K562 (cell line): Measurements from ENCODE around the gene PEX7. TPM values are rescaled to one million over a fixed set of nuclear protein-coding genes. Genes with fewer than 3 reads are reported as not detected.

ENCODE experiments used
- ATAC-seq: fragments of 200-7000 bp; cut with Tn5 transposase; 3 replicates; pipeline ENCODE4 v1.9.1; 2020; ENCODE audit warnings: moderate library complexity
- BruUV-seq: library from RNA; stranded (reverse); fragments of 400-500 nt; replicated peaks from 2 replicates; lab custom pipeline; 2021; lab: Mats Ljungman, UMichigan
- CTCF ChIA-PET: fragments of 300-600 bp; formaldehyde crosslinking; extraction: SDS; loops from one replicate; lab custom pipeline; 2021; ENCODE audit warnings: low intra/inter-chr PET ratio; lab: Yijun Ruan, JAX
- POLR2A ChIA-PET: fragments of 300-600, 350-650 bp; sonication (Branson Sonifier 250); formaldehyde crosslinking; extraction: SDS; loops from one replicate; lab custom pipeline; 2021; ENCODE audit warnings: antibody characterized with exemption, inconsistent platforms; lab: Yijun Ruan, JAX
- DNase-seq, 4 experiments: peaks; one replicate each; pipeline versions ENCODE4 v3.0.0 to v3.0.0-alpha.2; 2011 to 2018; ENCODE audit warnings: low spot score in 3 of 4, mixed read lengths in 3 of 4; ENCODE audit errors: extremely low read depth in 1 of 4
- FAIRE-seq: peaks from 2 replicates; lab custom pipeline; 2011; peaks lifted over from hg19 to GRCh38; lab: Jason Lieb, UNC
- H2AFZ ChIP-seq: 2 replicates; pipeline ENCODE4 v1.6.0; 2011; ENCODE audit warnings: low read depth, low read length, control low read depth, inconsistent platforms
- H3K27ac ChIP-seq: fragments of 200-600 bp; 3 replicates; pipeline ENCODE4 v1.8.0; 2011; ENCODE audit warnings: low read depth, mild to moderate bottlenecking, control low read depth, inconsistent platforms, low read length, moderate library complexity, mixed read lengths; ENCODE audit errors: extremely low read depth
- H3K27me3 ChIP-seq, 2 experiments: fragments of 300-600 bp in 1 of 2; 2 replicates in 1 of 2; 3 replicates in 1 of 2; pipeline versions ENCODE4 v1.6.0 to v1.8.0; 2011; ENCODE audit warnings: inconsistent platforms in 2 of 2, low read length in 2 of 2, mild to moderate bottlenecking in 1 of 2, mixed read lengths in 1 of 2, moderate library complexity in 1 of 2; ENCODE audit not compliant: control insufficient read depth in 2 of 2, insufficient read depth in 2 of 2
- H3K36me3 ChIP-seq: fragments of 300-600 bp; 3 replicates; pipeline ENCODE4 v1.8.0; 2011; ENCODE audit warnings: mild to moderate bottlenecking, low read length, inconsistent platforms; ENCODE audit not compliant: control insufficient read depth, insufficient read depth
- H3K4me1 ChIP-seq, 2 experiments: fragments of 200-600 bp in 1 of 2; replicated peaks in 1 of 2; 2 replicates in 1 of 2; 3 replicates in 1 of 2; pipeline versions ENCODE4 v1.5.1 to v1.8.0; 2011; ENCODE audit warnings: inconsistent platforms in 2 of 2, low read length in 2 of 2, mild to moderate bottlenecking in 1 of 2, mixed read lengths in 1 of 2, moderate library complexity in 1 of 2; ENCODE audit not compliant: control insufficient read depth in 2 of 2, insufficient read depth in 2 of 2
- H3K4me2 ChIP-seq: 2 replicates; pipeline ENCODE4 v1.6.1; 2011; ENCODE audit warnings: low read length, control low read depth, inconsistent platforms, mixed read lengths; ENCODE audit not compliant: insufficient read depth
- H3K4me3 ChIP-seq: fragments of 200-600 bp; sonication (generic), shearing (Covaris generic); 2 replicates; pipeline ENCODE4 v1.5.1; 2016; ENCODE audit warnings: control low read depth, inconsistent platforms
- H3K79me2 ChIP-seq: fragments of 200-600 bp; 3 replicates; pipeline ENCODE4 v1.8.0; 2011; ENCODE audit warnings: low read length, inconsistent platforms; ENCODE audit not compliant: control insufficient read depth, insufficient read depth
- H3K9ac ChIP-seq, 2 experiments: 2 replicates each; pipeline versions ENCODE4 v1.6.0 to v1.6.1; 2011; ENCODE audit warnings: low read depth in 2 of 2, low read length in 2 of 2, control low read depth in 1 of 2, inconsistent platforms in 1 of 2, mild to moderate bottlenecking in 1 of 2, mixed read lengths in 1 of 2; ENCODE audit not compliant: insufficient read depth in 1 of 2
- H3K9me1 ChIP-seq: one replicate; pipeline ENCODE4 v1.6.0; 2011; ENCODE audit warnings: inconsistent platforms, mild to moderate bottlenecking, low read length, moderate library complexity; ENCODE audit not compliant: control insufficient read depth, insufficient read depth
- H3K9me3 ChIP-seq: replicated peaks from 2 replicates; pipeline ENCODE4 v1.5.1; 2011; ENCODE audit warnings: low read depth, low read length, inconsistent platforms; ENCODE audit not compliant: control insufficient read depth, insufficient read depth
- H4K20me1 ChIP-seq: replicated peaks from 2 replicates; pipeline ENCODE4 v1.6.1; 2011; ENCODE audit warnings: low read length, inconsistent platforms, mixed read lengths; ENCODE audit not compliant: control insufficient read depth, insufficient read depth
- SPI1 ChIP-seq: IDR thresholded peaks from 2 replicates; pipeline ENCODE4 v1.6.1; 2011; ENCODE audit warnings: low read depth, low read length, control low read depth, borderline replicate concordance
- SRSF9 ChIP-seq: fragments of 200-400 bp; formaldehyde crosslinking; IDR thresholded peaks from 2 replicates; pipeline ENCODE4 v1.6.1; 2017; ENCODE audit warnings: low read depth, low read length, borderline replicate concordance
- ZNF12 ChIP-seq: sonication (generic); formaldehyde crosslinking; IDR thresholded peaks from 2 replicates; pipeline ENCODE4 v1.4.0; 2020; ENCODE audit warnings: mild to moderate bottlenecking, missing genetic modification reagents
- ZNF583 ChIP-seq: fragments of 250-450 bp; sonication (Bioruptor Pico); IDR thresholded peaks from 2 replicates; pipeline ENCODE4 v1.4.0; 2020
- WGBS: fragments of 100-300 bp; shearing (Covaris generic); methylation state at CpG from one replicate; pipeline ENCODE4 v1.1.6; 2016; ENCODE audit warnings: low coverage, mixed read lengths; ENCODE audit not compliant: insufficient coverage; ENCODE audit errors: missing lambda C conversion rate; 5-methylcytosine and 5-hydroxymethylcytosine counted together
- in situ Hi-C: fragments of 300-500 bp; cut with MboI; formaldehyde crosslinking; loops from 4 replicates; pipeline ENCODE4 v1.15.0; 2018; ENCODE audit warnings: inconsistent platforms, mixed read lengths
- intact Hi-C: fragments of 100-400 bp; cut with micrococcal nuclease; formaldehyde crosslinking; loops from 2 replicates; pipeline ENCODE4 v1.14.2; 2022
- polyA plus RNA-seq, 8 experiments: library from polyadenylated mRNA; depleted of rRNA in 4 of 8; stranded (reverse) in 5 of 8; unstranded in 3 of 8; fragments of >200 nt; fragmentation: Nextera tagmentation in 2 of 8; fragmentation: Illumina TruSeq in 1 of 8; extraction: Ambion mirVana in 2 of 8; extraction: Trizol in 1 of 8; gene quantifications; 2 replicates each; pipeline versions ENCODE4 v1.2.1 to v1.2.3, GENCODE V29; 2011 to 2014; ENCODE audit warnings: inconsistent platforms in 1 of 8, missing spikeins in 1 of 8
- total RNA-seq, 7 experiments: library from RNA; depleted of rRNA in 6 of 7; stranded (reverse); fragments of >200 nt in 6 of 7; fragmentation: Illumina TruSeq in 2 of 7; extraction: Trizol in 2 of 7; gene quantifications; 2 replicates each; pipeline versions ENCODE4 v1.2.1 to v1.2.3, GENCODE V29; 2011 to 2021; ENCODE audit warnings: low replicate concordance in 1 of 7
- TF ChIP-seq, protein P1 (sequence below): IDR thresholded peaks from 2 replicates; pipeline ENCODE4 v1.6.1; 2014; ENCODE audit warnings: antibody characterized with exemption
- TF ChIP-seq, protein P2 (sequence below): sonication (generic); formaldehyde crosslinking; IDR thresholded peaks from 2 replicates; pipeline ENCODE4 v1.8.0; 2022; ENCODE audit warnings: missing genetic modification reagents, mild to moderate bottlenecking, borderline replicate concordance
- TF ChIP-seq, protein P3 (sequence below): fragments of 450-650 bp; IDR thresholded peaks from 2 replicates; pipeline ENCODE4 v1.6.1; 2016; ENCODE audit warnings: mild to moderate bottlenecking, moderate library complexity

Gene PEX7
- total and polyA plus RNA-seq, 9 of the 15 experiments (the other 6 are each of a cell fraction or from before 2014, with no cell fraction given), result 1.6 to 12.9 (median 9.1) TPM

DNA sequence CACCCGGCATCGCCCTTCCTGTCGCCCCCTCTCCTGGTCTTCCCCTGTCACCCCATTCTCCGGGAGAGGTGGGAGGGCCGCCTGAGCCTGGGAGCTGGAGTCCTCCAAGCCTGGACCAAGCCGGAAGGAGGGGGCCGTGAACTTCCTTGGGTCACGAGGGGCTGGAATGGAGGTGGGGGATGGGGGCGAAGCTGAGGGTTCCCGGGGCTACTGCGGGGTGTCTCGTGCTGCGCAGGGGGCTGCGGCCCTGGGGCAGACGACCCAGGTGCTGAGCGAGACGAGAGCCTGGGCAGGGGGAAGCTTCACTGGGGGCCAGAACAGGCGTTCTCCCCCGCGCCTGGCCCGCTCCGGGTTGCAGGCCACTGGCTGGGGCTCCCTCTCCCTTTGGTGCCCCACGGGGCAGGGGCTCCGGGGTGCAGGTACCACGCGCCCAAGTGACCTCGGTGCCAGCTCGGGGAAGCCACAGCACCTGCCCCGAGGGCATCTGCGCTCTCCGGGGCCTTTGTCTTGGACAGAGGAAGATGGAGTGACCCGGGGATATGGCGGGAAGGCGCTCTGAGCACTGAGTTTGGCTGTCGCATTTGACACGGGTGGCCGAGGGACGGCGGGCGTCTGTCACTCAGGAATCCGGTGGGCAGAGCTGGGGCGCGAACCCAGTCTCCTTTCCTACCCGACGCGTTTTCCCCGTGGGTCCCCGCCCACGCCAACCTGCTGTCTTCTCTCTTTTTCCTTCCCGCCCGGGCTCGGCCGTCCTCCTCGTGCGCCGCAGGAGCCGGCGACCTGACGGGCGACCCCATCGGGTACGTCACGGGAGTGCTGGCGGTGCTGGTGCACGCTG is 100.9 kb downstream of the PEX7 start:
- in situ Hi-C loops, result no loop called here
- intact Hi-C loops, result loop anchor here (10.0 kb wide), 2 partner anchors 339 to 369 kb away; partner anchors contain the start of gene MAP7
- no peak overlapping the region for H3K9ac ChIP-seq
- TF ChIP-seq, protein P1, sequence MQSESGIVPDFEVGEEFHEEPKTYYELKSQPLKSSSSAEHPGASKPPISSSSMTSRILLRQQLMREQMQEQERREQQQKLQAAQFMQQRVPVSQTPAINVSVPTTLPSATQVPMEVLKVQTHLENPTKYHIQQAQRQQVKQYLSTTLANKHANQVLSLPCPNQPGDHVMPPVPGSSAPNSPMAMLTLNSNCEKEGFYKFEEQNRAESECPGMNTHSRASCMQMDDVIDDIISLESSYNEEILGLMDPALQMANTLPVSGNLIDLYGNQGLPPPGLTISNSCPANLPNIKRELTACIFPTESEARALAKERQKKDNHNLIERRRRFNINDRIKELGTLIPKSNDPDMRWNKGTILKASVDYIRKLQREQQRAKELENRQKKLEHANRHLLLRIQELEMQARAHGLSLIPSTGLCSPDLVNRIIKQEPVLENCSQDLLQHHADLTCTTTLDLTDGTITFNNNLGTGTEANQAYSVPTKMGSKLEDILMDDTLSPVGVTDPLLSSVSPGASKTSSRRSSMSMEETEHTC, result no peak
- TF ChIP-seq ZNF12 (no peak), SRSF9 (no peak), SPI1 (no peak), ZNF583 (CRISPR knock-in tag) (no peak)
- TF ChIP-seq, protein P2, sequence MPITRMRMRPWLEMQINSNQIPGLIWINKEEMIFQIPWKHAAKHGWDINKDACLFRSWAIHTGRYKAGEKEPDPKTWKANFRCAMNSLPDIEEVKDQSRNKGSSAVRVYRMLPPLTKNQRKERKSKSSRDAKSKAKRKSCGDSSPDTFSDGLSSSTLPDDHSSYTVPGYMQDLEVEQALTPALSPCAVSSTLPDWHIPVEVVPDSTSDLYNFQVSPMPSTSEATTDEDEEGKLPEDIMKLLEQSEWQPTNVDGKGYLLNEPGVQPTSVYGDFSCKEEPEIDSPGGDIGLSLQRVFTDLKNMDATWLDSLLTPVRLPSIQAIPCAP (CRISPR knock-in tag), result no peak
- TF ChIP-seq, protein P3, sequence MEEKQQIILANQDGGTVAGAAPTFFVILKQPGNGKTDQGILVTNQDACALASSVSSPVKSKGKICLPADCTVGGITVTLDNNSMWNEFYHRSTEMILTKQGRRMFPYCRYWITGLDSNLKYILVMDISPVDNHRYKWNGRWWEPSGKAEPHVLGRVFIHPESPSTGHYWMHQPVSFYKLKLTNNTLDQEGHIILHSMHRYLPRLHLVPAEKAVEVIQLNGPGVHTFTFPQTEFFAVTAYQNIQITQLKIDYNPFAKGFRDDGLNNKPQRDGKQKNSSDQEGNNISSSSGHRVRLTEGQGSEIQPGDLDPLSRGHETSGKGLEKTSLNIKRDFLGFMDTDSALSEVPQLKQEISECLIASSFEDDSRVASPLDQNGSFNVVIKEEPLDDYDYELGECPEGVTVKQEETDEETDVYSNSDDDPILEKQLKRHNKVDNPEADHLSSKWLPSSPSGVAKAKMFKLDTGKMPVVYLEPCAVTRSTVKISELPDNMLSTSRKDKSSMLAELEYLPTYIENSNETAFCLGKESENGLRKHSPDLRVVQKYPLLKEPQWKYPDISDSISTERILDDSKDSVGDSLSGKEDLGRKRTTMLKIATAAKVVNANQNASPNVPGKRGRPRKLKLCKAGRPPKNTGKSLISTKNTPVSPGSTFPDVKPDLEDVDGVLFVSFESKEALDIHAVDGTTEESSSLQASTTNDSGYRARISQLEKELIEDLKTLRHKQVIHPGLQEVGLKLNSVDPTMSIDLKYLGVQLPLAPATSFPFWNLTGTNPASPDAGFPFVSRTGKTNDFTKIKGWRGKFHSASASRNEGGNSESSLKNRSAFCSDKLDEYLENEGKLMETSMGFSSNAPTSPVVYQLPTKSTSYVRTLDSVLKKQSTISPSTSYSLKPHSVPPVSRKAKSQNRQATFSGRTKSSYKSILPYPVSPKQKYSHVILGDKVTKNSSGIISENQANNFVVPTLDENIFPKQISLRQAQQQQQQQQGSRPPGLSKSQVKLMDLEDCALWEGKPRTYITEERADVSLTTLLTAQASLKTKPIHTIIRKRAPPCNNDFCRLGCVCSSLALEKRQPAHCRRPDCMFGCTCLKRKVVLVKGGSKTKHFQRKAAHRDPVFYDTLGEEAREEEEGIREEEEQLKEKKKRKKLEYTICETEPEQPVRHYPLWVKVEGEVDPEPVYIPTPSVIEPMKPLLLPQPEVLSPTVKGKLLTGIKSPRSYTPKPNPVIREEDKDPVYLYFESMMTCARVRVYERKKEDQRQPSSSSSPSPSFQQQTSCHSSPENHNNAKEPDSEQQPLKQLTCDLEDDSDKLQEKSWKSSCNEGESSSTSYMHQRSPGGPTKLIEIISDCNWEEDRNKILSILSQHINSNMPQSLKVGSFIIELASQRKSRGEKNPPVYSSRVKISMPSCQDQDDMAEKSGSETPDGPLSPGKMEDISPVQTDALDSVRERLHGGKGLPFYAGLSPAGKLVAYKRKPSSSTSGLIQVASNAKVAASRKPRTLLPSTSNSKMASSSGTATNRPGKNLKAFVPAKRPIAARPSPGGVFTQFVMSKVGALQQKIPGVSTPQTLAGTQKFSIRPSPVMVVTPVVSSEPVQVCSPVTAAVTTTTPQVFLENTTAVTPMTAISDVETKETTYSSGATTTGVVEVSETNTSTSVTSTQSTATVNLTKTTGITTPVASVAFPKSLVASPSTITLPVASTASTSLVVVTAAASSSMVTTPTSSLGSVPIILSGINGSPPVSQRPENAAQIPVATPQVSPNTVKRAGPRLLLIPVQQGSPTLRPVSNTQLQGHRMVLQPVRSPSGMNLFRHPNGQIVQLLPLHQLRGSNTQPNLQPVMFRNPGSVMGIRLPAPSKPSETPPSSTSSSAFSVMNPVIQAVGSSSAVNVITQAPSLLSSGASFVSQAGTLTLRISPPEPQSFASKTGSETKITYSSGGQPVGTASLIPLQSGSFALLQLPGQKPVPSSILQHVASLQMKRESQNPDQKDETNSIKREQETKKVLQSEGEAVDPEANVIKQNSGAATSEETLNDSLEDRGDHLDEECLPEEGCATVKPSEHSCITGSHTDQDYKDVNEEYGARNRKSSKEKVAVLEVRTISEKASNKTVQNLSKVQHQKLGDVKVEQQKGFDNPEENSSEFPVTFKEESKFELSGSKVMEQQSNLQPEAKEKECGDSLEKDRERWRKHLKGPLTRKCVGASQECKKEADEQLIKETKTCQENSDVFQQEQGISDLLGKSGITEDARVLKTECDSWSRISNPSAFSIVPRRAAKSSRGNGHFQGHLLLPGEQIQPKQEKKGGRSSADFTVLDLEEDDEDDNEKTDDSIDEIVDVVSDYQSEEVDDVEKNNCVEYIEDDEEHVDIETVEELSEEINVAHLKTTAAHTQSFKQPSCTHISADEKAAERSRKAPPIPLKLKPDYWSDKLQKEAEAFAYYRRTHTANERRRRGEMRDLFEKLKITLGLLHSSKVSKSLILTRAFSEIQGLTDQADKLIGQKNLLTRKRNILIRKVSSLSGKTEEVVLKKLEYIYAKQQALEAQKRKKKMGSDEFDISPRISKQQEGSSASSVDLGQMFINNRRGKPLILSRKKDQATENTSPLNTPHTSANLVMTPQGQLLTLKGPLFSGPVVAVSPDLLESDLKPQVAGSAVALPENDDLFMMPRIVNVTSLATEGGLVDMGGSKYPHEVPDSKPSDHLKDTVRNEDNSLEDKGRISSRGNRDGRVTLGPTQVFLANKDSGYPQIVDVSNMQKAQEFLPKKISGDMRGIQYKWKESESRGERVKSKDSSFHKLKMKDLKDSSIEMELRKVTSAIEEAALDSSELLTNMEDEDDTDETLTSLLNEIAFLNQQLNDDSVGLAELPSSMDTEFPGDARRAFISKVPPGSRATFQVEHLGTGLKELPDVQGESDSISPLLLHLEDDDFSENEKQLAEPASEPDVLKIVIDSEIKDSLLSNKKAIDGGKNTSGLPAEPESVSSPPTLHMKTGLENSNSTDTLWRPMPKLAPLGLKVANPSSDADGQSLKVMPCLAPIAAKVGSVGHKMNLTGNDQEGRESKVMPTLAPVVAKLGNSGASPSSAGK, result 0 out of 2 replicates have a peak, but pooled peaks have one; percentile 32

More for the DNA sequence above, 100.9 kb downstream of the PEX7 start:
- no peaks in the 10 kb centered on the region for H3K36me3 ChIP-seq
- 34% methylated on average over 48 of the region's 65 CpGs for WGBS
- FAIRE-seq (no peak), ATAC-seq (no peak), DNase-seq (no peak)
- peaks cover 7 to 45% of the 10 kb centered on the region in 2 experiments; a peak in 3 of 5 replicates for H3K27me3 ChIP-seq
- no peaks in the 10 kb centered on the region for H3K9me1 ChIP-seq
- no peak overlapping the region for H3K4me2 ChIP-seq
- H3K4me3 ChIP-seq, result no peak overlapping the region
- peaks cover 0 to 31% of the 10 kb centered on the region in 2 experiments; a peak in 2 of 5 replicates for H3K4me1 ChIP-seq
- H3K9me3 ChIP-seq, result no peaks in the 10 kb centered on the region
- no peaks in the 10 kb centered on the region for H4K20me1 ChIP-seq
- H2AFZ ChIP-seq, result no peak overlapping the region
- POLR2A ChIA-PET, result interaction anchor here (0.6 kb wide), 1 partner anchor 280 kb away, joined by 4 read pairs; no protein-coding TSS in a partner anchor
- no TSS peak for BruUV-seq
- H3K79me2 ChIP-seq, result no peaks in the 10 kb centered on the region
- CTCF ChIA-PET, result no interaction called here
- no peak overlapping the region for H3K27ac ChIP-seq
